Measurements from ENCODE around the gene ADD2.
A peak's percentile ranks its signal among the peaks of the same experiment; 100 is the strongest.

Gene ADD2

DNA sequence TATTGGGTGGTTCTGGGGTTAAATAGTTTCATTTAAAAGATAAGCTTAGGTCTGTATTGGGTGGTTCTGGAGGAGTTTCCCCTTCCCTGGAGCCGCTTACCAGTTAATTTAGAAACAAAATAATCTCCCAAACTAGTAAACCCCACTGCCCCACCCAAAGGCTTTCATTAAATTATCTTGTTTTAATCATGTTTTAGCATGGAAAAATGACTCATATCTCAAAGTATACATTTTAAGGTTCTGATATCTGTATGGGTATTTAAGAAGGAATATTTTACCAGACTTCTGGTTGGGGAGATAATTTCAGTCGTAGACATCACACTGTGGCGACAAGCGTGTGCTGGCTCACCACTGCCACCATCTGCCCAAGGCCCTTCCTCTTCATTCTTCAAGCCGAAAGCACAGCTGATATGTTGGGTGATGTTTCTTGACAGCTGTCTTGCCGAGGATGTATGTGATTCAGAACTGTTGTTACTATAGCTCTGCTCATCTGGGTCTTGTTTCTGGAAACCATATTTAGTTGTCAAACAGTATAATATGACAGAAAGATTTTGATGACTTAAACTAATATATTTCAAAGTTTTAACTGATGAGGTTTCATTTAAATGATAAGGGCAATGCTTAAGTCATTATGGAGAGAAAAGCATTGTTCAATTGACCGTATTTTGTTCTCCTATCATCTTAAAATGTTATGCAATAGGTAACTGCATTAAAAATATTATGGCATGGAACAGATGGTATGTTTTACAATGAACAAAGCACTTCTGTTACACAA lies 17.3 kb upstream of the ADD2 start:
- DNase-seq, result peak; percentile 24 to 43

GRCh38 chr2:70784320-70784719 lies 16.3 kb upstream of the ADD2 start:
- DNase-seq, result no peak

GRCh38 chr2:70779911-70780545 lies 12.0 kb upstream of the ADD2 start:
- no peak for DNase-seq

GRCh38 chr2:70779491-70779890 lies 11.5 kb upstream of the ADD2 start:
- no peak for DNase-seq

- DNase-seq, result no peak
These were observed 10.7 kb upstream of the ADD2 start for GRCh38 chr2:70778676-70779075.

DNA sequence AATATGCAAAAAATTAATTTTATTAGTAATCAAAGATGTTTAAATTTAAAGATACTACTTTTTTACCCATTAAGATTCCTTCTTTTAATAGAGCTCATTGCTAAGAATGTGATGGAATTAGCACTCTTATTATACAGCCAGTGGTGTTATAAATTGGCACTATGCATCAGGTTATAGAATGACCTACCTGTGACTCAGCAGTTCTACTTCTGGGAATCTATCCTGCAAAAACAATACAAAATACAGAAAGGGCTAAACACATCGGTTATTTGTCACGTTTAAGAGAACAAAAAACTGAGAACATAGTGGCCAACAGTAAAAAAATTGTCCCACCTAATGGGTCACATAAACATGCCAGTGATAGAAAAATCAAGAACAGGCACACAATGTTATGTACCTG lies 9.4 kb upstream of the ADD2 start:
- no peak for DNase-seq

GRCh38 chr2:70776266-70776665 lies 8.3 kb upstream of the ADD2 start:
- no peak for DNase-seq

GRCh38 chr2:70775141-70775540 lies 7.1 kb upstream of the ADD2 start:
- DNase-seq, result no peak

DNA sequence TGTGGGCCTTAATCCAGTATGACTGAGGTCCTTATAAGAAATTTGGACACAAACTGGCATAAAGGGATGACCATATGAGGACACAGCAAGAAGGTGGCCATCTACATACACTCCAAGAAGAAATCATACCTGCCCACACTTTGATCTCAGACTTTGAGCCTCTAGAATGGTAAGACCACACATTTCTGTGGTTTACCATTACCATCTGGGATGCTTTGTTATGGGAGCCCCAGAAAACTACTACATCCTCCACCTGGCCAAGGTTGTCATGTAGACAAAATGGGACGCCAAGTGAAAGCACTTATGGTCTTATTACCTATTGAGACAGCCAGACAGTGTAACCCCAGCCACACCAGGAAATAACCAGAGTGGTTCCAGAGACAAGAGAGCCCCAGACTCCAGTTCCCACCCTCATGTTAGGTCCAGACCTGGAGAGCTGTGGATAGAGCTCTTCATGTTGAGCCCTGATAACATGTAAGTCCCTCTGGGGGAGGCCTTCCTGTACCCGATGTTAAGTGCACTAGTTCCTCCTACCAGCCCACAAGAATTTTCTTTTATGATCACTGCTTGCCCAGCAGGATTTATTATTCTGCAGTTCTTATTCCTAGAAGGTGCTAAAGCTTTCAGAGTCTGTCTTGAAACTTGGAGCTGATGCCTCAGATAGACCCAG lies 4.6 kb upstream of the ADD2 start:
- DNase-seq, result no peak

- no peak for DNase-seq
These were observed 3.4 kb upstream of the ADD2 start for GRCh38 chr2:70771446-70771845.

GRCh38 chr2:70769450-70769849 lies 1.4 kb upstream of the ADD2 start:
- DNase-seq, result no peak

DNA sequence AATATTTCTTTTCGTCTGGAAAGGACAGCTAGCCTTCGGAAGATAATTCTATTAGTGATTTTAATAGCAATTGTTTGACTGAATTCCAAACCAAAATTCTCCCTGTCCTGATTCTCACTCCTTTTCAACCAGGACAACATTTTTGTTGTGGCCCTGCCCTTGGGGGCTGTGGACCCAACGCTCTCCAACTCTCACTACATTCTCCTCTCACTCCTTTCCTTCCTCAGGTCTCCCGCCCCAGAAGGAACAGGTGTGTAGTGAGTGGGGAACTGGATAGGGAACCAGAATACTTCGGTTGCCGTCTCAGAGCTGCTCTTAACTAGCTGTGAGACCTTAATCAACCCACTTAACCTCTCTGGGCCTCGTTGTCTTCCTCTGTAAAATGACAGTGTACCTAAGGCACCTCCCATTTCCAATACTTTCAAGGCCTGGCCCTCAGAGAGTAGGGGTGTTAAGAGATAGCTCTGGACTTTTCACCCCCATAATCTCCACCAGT lies 638 bp upstream of the ADD2 start:
- DNase-seq, result no peak

DNA sequence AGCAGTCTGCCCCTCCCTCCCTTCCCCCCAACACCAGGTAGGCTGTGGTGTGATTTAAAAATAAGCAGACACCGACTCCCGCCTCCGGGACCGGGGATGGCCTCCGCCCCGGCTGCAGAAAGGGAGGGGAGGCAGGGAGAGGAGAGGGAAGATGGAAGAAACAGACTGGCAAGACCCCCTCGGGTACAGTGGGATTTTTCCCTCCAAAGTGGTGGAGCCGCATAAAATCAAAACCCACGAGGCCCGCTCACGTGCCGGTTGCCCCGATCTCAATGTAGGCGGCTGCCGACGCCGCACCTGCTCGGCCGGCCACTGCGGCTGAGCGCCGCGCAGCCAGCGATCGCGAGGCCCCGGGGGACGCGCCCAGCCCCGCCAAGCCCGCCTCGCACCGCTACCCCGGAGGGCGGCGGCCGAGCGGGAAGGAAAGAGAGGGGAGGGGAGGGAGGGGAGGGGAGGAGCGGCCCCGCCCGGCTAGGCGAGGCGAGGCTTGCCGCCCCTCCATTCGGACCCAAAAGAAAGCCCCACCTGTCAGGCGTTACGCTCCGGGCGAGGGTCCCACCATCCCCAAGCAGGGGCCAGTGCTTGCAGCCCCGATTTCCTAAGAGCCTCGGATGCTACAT lies 811 bp downstream of the ADD2 start:
- peak in 1 of 2 donors; percentile 24 for DNase-seq

DNA sequence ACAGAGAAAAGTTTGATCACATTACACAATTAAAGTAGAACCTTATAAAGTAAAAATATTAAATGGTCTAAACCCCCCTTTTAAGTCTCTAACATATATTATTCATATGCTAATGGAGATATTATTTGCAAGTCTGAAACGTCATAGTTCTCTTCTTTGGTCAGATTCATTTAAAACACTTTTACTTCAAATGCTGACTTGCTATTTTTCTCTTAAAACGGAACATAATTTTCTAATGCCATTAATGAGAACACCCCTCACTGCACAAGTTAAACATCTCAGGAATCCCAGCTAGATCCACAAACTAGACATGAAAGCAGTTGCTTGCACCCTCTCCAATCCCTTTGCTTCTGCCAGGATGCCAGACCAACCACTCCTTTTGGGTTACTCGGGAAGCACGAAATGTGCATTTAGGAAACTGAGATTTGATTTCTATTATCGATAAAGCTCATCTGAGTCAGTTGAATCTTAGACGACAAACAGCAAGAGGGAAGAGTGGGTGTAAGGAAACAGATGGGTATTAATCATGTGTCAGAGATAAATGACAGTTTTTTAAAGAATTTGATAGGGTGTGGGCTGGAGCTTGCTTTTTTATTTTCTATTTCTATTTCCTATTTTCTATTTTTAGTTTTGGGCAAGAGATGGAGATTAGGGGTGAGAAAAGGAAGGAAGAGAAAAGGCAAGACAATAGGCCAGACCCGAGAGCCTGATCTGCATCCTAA lies 1.5 kb downstream of the ADD2 start:
- DNase-seq, result no peak

- no peak for DNase-seq
These were observed 2.5 kb downstream of the ADD2 start for GRCh38 chr2:70765507-70765906.

DNA sequence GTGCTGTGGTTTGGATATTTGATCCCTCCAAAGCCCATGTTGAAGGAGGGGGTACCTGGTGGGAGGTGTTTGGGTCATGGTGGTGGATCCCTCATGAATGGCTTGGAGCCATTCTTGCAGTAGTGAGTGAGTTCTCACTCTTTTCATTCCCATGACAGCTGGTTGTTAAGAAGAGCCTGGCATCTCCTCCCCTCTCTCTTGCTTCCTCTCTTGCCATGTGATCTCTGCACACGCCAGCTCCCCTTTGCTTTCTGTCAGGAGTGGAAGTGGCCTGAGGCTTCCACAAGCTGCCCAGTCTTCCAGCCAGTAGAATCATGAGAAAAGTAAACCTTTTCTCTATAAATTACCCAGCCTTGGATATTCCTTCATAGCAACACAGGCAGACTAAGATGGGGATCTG lies 8.6 kb downstream of the ADD2 start:
- DNase-seq, result no peak

- DNase-seq, result no peak
These were observed 10.0 kb downstream of the ADD2 start for GRCh38 chr2:70757966-70758365.

GRCh38 chr2:70757360-70757759 lies 10.6 kb downstream of the ADD2 start:
- DNase-seq, result no peak

DNA sequence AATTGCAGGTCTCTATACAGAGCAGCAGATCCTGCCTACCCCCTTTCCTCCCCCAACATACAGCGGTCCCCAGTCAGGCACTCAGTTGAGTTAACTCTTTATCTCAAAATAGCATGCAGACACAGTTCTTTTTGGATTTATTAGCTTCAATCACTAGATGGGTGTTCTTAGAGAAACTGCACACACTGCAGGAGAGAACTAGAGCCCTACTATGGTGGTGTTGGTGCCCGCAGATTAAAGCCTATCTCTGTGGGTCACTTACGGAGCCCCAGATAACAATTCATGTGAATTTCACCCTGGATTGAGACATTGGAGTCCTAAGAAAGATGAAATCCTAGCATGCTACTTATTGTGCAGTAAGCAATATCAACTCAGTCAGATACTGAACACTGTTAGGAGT lies 11.9 kb downstream of the ADD2 start:
- DNase-seq, result no peak

GRCh38 chr2:70753902-70754301 lies 14.1 kb downstream of the ADD2 start:
- DNase-seq, result no peak

GRCh38 chr2:70753031-70753430 lies 15.0 kb downstream of the ADD2 start:
- DNase-seq, result no peak

DNA sequence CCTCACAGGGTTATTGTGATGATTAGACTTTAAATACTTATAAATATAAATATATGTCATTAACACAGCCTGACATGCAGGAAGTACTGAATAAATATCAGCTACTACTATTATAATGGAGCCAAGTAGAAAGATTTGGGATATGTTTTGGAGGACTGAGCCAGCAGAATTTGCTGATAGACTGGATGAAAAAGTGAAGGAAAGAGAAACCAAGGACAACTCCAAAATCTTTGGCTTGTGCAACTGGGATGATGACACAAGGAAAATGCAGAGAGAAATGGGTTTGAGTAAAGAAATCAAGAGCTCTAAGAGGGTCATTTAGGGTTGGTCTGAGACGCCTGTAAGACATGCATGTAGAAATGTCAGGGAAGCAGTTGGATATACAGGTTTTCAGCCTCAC lies 15.6 kb downstream of the ADD2 start:
- DNase-seq, result no peak

- DNase-seq, result no peak
These were observed 16.1 kb downstream of the ADD2 start for GRCh38 chr2:70751881-70752280.

Data from stimulated activated CD4-positive, alpha-beta T cell treated with anti-CD3 and anti-CD28 coated beads, Interleukin-2, amount 100 ng/mL, for 24 hours (primary cell).